Astrocyte (in vitro differentiated cells and primary cell): ENCODE data around the gene RPS5. TPM values are rescaled to one million over a fixed set of nuclear protein-coding genes. Genes with fewer than 3 reads are reported as not detected.
A peak's percentile ranks its signal among the peaks of the same experiment; 100 is the strongest.
"Not testable (repeated sequence)": the region's sequence is repeated elsewhere in the genome, so short reads cannot be mapped to it uniquely, and the experiment has no call there.

Source experiments
- DNase-seq: peaks from one replicate; pipeline ENCODE4 v3.0.0-alpha.2; 2010; ENCODE audit warnings: low read depth
- FAIRE-seq: peaks from 2 replicates; lab custom pipeline; 2011; peaks lifted over from hg19 to GRCh38; lab: Jason Lieb, UNC
- H2AFZ ChIP-seq: 2 replicates; pipeline ENCODE4 v1.6.0; 2012; ENCODE audit warnings: low read depth, low read length, inconsistent platforms
- H3K27ac ChIP-seq: 2 replicates; pipeline ENCODE4 v1.5.1; 2011; ENCODE audit warnings: low read depth, low read length, inconsistent platforms
- H3K27me3 ChIP-seq: 2 replicates; pipeline ENCODE4 v1.6.0; 2011; ENCODE audit warnings: low read length, inconsistent platforms; ENCODE audit not compliant: insufficient read depth
- H3K36me3 ChIP-seq: 2 replicates; pipeline ENCODE4 v1.5.1; 2011; ENCODE audit warnings: low read length, inconsistent platforms; ENCODE audit not compliant: insufficient read depth
- H3K4me1 ChIP-seq: 2 replicates; pipeline ENCODE4 v1.5.1; 2011; ENCODE audit warnings: low read length, inconsistent platforms; ENCODE audit not compliant: insufficient read depth
- H3K4me2 ChIP-seq: 2 replicates; pipeline ENCODE4 v1.6.0; 2012; ENCODE audit warnings: low read length, inconsistent platforms
- H3K4me3 ChIP-seq: 2 replicates; pipeline ENCODE4 v1.5.1; 2011; ENCODE audit warnings: low read depth, mild to moderate bottlenecking, low read length, inconsistent platforms; ENCODE audit not compliant: insufficient read depth
- H3K79me2 ChIP-seq: 2 replicates; pipeline ENCODE4 v1.6.0; 2012; ENCODE audit warnings: mild to moderate bottlenecking, low read length, inconsistent platforms; ENCODE audit not compliant: insufficient read depth
- H3K9ac ChIP-seq: 2 replicates; pipeline ENCODE4 v1.6.0; 2012; ENCODE audit warnings: mild to moderate bottlenecking, low read length, inconsistent platforms
- H3K9me3 ChIP-seq: 2 replicates; pipeline ENCODE4 v1.5.1; 2012; ENCODE audit warnings: low read depth, mild to moderate bottlenecking, low read length, inconsistent platforms; ENCODE audit not compliant: insufficient read depth
- H4K20me1 ChIP-seq: 2 replicates; pipeline ENCODE4 v1.6.0; 2012; ENCODE audit warnings: low read length, inconsistent platforms; ENCODE audit not compliant: insufficient read depth
- H3K27ac Mint-ChIP-seq: one replicate; pipeline ENCODE4 v1.8.0; 2021; ENCODE audit warnings: mild to moderate bottlenecking, mixed read lengths; ENCODE audit not compliant: unreplicated experiment
- H3K27me3 Mint-ChIP-seq: one replicate; pipeline ENCODE4 v1.8.0; 2021; ENCODE audit warnings: low read depth, mixed read lengths; ENCODE audit not compliant: unreplicated experiment
- H3K36me3 Mint-ChIP-seq: one replicate; pipeline ENCODE4 v1.8.0; 2021; ENCODE audit warnings: low read depth, mixed read lengths; ENCODE audit not compliant: unreplicated experiment
- H3K4me1 Mint-ChIP-seq: one replicate; pipeline ENCODE4 v1.8.0; 2021; ENCODE audit warnings: low read depth, mixed read lengths; ENCODE audit not compliant: unreplicated experiment
- H3K4me3 Mint-ChIP-seq: one replicate; pipeline ENCODE4 v1.8.0; 2021; ENCODE audit warnings: mild to moderate bottlenecking, moderate library complexity, mixed read lengths; ENCODE audit not compliant: unreplicated experiment
- H3K9me3 Mint-ChIP-seq: one replicate; pipeline ENCODE4 v1.8.0; 2021; ENCODE audit warnings: mild to moderate bottlenecking, mixed read lengths; ENCODE audit not compliant: unreplicated experiment
- CTCF ChIP-seq: IDR thresholded peaks from 2 replicates; pipeline ENCODE4 v1.5.1; 2011; ENCODE audit warnings: low read depth, mild to moderate bottlenecking, inconsistent platforms, low read length, moderate library complexity; ENCODE audit not compliant: insufficient read depth
- EZH2 ChIP-seq: IDR thresholded peaks from 2 replicates; pipeline ENCODE4 v1.6.1; 2012; ENCODE audit warnings: mild to moderate bottlenecking, low read length, inconsistent platforms; ENCODE audit not compliant: insufficient read depth
- total RNA-seq: library from RNA; stranded (reverse); gene quantifications from 2 replicates; pipeline ENCODE4 v1.2.1, GENCODE V29; 2021

The RPS5 gene
- total RNA-seq, 1 donor from 2014 or later: 891 TPM

DNA sequence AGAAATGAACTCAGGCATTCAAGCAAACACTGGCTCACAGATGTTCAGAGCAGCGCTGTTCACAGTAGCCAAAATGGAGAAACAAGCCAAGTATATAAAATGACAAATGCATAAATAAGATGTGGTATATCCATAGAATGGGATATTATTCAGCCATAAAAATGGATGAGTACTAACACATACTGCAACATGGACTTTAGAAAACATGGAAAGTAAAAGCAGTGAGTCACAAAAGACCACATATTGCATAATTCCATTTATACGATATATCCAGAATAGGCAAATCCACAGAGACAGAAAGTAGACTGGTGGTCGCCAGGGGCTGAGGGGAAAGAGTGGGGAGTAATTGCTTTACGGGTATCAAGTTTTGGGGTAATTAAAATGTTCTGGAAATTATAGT is 12.9 kb upstream of the RPS5 start:
- Histone ChIP-seq H3K4me3 (no peak overlapping the region), H3K9me3 (no peaks in the 10 kb centered on the region), H3K4me1 (no peaks in the 10 kb centered on the region), H3K27ac (no peak overlapping the region), H4K20me1 (no peaks in the 10 kb centered on the region), H2AFZ (no peak overlapping the region), H3K27me3 (no peaks in the 10 kb centered on the region), H3K9ac (no peak overlapping the region), H3K4me2 (no peak overlapping the region), H3K36me3 (no peaks in the 10 kb centered on the region), H3K79me2 (peaks cover 2% of the 10 kb centered on the region)
- DNase-seq (no peak), FAIRE-seq (no peak)
- Mint-ChIP-seq H3K4me1 (no peaks in the 10 kb centered on the region), H3K9me3 (peaks cover 2% of the 10 kb centered on the region), H3K4me3 (no peak overlapping the region), H3K27ac (no peak overlapping the region), H3K36me3 (peaks cover 3% of the 10 kb centered on the region), H3K27me3 (no peaks in the 10 kb centered on the region)
- TF ChIP-seq EZH2 (no peak), CTCF (no peak)

DNA sequence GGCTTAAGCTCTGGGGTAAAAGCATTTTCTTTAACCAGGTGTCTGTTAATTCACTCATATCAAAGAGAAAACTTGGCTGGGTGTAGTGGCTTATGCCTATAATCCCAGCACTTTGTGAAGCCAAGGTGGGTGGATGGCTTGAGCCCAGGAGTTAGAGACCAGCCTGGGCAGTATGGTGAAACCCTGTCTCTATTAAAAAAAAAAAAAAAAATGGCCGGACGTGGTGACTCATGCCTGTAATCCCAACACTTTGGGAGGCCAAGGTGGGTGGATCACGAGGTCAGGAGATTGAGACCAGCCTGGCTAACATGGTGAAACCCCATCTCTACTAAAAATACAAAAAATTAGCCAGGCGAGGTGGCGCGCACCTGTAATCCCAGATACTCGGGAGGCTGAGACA is 10.3 kb upstream of the RPS5 start:
- peaks cover 10% of the 10 kb centered on the region for H3K79me2 ChIP-seq
- not testable (repeated sequence) for H3K4me1 ChIP-seq, H2AFZ ChIP-seq, DNase-seq, H4K20me1 ChIP-seq, H3K9me3 Mint-ChIP-seq, H3K4me1 Mint-ChIP-seq, H3K9ac ChIP-seq, H3K27ac Mint-ChIP-seq, H3K27me3 Mint-ChIP-seq, H3K27ac ChIP-seq, H3K4me3 ChIP-seq, H3K27me3 ChIP-seq, FAIRE-seq, H3K36me3 ChIP-seq, H3K9me3 ChIP-seq, H3K4me2 ChIP-seq, H3K4me3 Mint-ChIP-seq, H3K36me3 Mint-ChIP-seq

GRCh38 chr19:58379246-58379645 is 7.8 kb upstream of the RPS5 start:
- H3K27me3 ChIP-seq: no peaks in the 10 kb centered on the region
- peak overlapping the region; percentile 30 for H3K27ac Mint-ChIP-seq
- peaks cover 11% of the 10 kb centered on the region for H3K4me1 ChIP-seq
- H3K4me3 Mint-ChIP-seq: peak overlapping the region; percentile 87
- TF ChIP-seq EZH2 (no peak), CTCF (no peak)
- no peaks in the 10 kb centered on the region for H3K36me3 Mint-ChIP-seq
- no peaks in the 10 kb centered on the region for H3K9me3 ChIP-seq
- H3K4me2 ChIP-seq: peak overlapping the region; percentile 88
- H3K27me3 Mint-ChIP-seq: no peaks in the 10 kb centered on the region
- no peak for FAIRE-seq
- no peak overlapping the region for H3K4me3 ChIP-seq
- H3K9me3 Mint-ChIP-seq: no peaks in the 10 kb centered on the region
- no peak for DNase-seq
- no peak overlapping the region for H3K9ac ChIP-seq
- H3K4me1 Mint-ChIP-seq: peaks cover 12% of the 10 kb centered on the region
- no peak overlapping the region for H3K27ac ChIP-seq
- H4K20me1 ChIP-seq: no peaks in the 10 kb centered on the region
- H3K36me3 ChIP-seq: no peaks in the 10 kb centered on the region
- H2AFZ ChIP-seq: no peak overlapping the region
- H3K79me2 ChIP-seq: peaks cover 17% of the 10 kb centered on the region
